Measurements from ENCODE around the gene PDP2. TPM values are rescaled to one million over a fixed set of nuclear protein-coding genes. Genes with fewer than 3 reads are reported as not detected.

The PDP2 gene
- total RNA-seq, 1 donor from 2014 or later: 25.0 TPM

GRCh38 chr16:66853261-66854139, 26.8 kb upstream of the PDP2 start:
- intact Hi-C loops (cut with micrococcal nuclease): no loop called here

DNA sequence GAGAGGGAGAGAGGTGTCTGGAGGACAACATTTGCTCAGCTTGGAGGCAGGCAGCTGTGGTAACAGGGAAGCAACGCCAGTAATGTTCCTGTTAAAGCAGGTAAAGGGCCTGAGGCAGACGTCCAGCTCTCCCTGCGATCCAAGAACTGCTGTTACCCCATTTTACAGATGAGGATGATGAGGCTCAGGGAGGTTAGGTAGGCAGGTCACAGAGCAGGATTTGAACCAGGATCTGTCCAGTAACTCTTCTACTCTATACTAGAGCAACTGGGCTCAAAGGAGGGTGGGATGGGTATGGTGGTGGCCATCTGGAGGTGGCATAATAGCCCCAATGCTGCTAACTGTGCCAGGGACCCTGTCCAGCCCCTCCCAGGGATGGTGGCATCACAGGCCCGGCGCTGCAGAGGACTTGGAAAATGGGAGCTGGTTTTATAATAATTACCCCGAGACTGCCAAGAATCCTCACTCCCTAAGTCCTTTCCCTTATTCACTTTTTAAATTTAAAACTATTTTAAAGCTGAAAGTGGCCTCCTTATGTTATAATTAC, 24.1 kb upstream of the PDP2 start:
- intact Hi-C loops (cut with micrococcal nuclease): no loop called here

DNA sequence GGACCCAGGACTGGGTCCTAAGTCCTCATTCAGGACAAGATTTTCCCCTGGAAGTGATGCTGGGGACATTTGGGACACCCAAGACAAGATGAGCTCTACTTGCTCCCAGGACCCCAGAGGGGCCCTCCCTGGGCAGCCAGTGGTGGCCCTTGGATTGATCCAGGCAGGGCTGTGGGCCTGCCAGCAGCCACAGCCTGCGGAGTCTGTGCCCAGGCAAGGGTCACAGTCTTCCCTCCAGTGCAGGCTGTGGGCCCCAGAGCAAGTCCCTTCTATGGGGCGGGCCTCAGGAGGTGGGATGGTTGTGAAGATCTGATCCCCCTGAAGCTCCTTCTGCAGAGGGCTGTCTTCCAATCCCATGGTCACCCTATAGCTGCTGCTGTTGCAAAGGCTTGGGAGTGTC, 23.5 kb upstream of the PDP2 start:
- intact Hi-C loops (cut with micrococcal nuclease): no loop called here

DNA sequence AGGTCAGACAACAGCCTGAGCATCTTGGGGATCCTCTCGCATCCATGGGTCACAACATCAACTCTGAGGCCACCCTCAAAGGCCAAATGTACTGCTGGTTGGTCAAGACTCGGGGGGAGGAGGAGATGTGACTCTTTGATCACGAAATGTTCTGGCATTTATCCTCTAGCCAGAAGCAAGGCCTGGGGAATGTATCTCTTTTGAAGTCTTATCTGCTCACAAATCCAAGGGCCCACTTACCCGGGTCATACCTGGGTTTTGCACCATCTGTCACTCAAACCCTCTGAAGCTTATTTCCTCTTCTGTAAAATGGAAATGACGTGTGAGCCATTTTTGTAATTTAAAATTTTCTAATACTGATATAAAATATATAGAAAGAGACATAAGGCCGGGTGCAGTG, 22.9 kb upstream of the PDP2 start:
- intact Hi-C loops (cut with micrococcal nuclease): no loop called here

DNA sequence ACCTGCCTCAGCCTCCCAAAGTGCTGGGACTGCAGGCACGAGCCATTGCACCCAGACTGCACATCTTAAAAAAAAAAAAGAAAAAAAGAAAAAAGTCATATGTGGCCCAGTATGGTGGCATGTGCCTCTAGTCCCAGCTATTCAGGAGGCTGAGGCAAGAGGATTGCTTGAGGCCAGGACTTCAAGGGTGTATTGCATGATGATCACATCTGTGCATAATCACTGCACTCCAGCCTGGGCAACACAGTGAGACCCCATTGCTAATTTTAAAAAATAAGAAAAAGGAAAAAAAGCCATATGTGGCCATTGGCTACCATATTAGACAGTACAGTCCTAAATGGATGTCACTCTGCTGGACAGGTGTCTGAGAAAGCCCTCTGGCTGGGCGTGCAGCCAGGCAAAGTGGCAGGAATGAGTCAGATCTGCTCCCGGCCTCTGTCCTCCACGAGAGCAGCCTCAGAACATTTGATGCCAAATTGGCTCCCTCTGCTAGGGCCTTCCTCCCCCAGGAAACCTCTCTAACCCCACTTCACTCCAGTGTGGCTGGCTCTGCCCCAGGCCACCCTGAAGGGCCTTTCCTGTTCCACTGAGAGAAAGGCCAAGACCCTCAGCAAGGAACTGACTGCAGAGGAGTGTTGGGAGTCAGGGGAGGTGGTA, 21.4 kb upstream of the PDP2 start:
- intact Hi-C loops (cut with micrococcal nuclease): no loop called here

DNA sequence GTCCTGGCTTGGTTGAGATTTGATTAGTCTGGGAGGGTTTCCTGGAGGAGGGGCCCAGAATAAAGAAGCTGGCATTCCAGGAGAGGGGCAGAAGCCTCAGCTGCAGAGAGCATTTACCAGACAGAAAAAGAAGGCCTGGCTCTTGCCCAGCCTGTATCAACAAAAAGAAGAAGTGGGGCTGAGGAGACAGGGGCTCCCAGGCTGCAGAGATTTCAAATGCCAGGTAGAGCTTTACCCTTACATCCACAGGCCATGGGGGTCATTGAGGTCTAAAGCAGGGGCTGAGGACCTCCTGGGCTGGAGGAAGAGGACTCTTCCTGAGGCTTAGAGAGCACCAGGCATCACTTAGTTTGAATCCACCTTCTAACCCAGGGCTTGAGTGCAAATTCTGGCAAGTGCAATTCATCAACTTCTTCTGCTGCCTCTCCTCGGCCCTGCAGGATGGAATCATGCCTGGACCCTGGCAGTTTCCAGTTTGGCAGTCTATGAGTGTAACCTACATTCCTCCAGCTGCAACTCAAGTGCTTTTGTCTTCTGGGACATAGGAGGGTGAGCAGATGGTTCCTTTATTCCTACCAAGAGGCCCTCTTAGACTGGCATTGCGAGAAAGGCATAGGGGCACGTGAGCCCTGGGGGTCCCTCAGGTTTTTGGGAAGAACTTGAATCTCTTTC, 20.8 kb upstream of the PDP2 start:
- intact Hi-C loops (cut with micrococcal nuclease): no loop called here

GRCh38 chr16:66862023-66862520, 18.2 kb upstream of the PDP2 start:
- intact Hi-C loops (cut with micrococcal nuclease): no loop called here

GRCh38 chr16:66863707-66864106, 16.6 kb upstream of the PDP2 start:
- intact Hi-C loops (cut with micrococcal nuclease): no loop called here

DNA sequence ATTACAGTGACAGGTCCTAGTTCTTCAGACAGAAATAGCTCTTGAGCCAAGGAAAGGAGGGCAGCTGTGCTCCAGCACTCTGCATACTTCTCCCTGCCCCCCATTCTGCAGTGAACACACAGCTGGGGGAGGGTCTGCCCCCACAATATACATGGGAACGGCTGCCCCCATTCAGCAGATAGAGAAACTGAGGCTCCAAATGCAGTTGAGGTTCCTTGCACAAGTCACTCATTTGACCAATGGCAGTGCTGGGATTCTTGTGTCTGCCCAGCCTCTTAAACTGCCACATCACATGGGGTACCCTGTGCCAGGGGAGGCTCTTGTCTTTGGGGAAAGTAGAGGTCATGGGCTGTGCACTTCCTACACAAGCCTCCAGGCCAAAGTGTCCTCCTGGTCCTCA, 10.9 kb upstream of the PDP2 start:
- intact Hi-C loops (cut with micrococcal nuclease): no loop called here

DNA sequence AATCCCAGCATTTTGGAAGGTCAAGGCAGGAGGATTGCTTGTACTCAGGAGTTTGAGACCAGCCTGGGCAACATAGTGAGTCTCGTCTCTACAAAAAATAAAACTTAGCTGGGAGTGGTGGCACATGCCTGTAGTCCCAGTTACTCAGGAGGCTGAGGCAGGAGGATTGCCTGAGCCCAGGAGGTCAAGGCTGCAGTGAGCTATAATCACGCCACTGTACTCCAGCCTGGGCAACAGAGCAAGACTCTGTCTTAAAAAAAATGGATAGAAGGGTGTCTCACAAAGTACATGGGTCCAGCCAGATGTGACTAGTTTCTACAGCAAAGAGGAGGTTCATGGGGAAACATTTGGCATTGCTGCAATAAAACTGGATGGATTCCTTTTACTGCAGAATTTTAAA, 9.0 kb upstream of the PDP2 start:
- intact Hi-C loops (cut with micrococcal nuclease): loop anchor here (5.0 kb wide), 1 partner anchor 349 kb away; no protein-coding TSS in a partner anchor

DNA sequence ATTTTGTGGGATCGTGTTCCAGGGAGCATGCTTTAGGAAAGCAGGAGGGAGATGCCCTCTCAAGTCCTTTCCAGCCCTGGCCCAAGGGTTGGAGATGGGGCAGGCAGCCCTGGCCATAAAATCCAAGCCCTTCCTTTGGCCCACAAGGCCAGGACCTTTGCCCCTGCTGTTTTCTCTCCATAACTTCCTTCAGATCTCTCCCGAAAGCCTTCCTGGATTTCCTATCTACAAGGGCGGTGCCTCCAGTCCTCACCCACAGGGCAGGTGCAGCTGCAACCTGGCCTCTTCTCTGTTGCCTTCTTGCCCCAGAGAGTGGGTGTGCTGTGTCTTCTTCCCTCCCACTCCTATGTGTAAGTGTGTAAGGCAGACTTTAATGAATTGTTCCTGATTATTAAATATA, 8.5 kb upstream of the PDP2 start:
- intact Hi-C loops (cut with micrococcal nuclease): loop anchor here (2.0 to 5.0 kb wide), 6 partner anchors 63 to 465 kb away; partner anchors contain the start of genes CES2, CIAO2B, CMTM3 and DYNC1LI2

- intact Hi-C loops (cut with micrococcal nuclease): loop anchor here (2.0 to 5.0 kb wide), 6 partner anchors 62 to 466 kb away; partner anchors contain the start of genes CES2, CIAO2B, CMTM3 and DYNC1LI2
These were observed 7.8 kb upstream of the PDP2 start for GRCh38 chr16:66872559-66872942.

DNA sequence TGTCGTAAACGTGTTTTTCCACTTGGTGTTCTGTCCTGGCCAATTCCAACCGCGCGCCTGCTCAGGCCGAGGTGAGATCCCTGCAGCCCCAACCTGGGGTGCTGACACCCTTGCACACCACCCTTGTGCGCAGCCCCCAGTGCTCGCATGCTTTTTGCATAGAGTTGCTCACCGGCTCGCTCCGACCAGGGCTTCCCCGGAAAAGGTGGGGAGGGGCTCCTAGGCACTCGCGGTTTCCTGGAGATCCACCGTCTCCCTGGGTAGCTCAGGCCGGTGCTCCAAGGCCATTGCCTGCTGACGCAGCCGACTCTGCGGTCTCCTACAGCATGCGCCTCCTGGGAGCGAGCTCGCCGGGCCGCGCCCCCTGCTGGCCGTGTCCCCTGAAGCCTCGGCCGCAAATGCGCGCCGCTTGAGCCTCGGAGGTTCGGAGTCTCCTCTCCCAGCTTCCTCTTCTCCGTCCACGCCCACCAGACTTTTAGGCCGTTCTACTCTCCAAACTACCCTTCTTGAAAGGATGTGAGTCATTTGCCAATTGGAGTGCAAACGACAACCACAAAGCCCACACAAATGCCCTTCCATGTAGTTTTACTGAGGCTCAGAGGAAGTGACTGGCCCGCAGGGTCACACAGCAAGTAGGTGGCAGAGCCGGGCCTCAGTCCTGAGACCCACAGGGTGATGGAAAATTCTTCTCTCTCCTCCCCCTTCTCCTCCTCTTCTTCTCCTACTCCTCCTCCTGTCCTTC, 7.2 kb upstream of the PDP2 start:
- intact Hi-C loops (cut with micrococcal nuclease): loop anchor here (1.0 to 5.0 kb wide), 7 partner anchors 43 to 466 kb away; partner anchors contain the start of genes CES2, CIAO2B, CMTM3 and DYNC1LI2

GRCh38 chr16:66873685-66874055, 6.6 kb upstream of the PDP2 start:
- intact Hi-C loops (cut with micrococcal nuclease): loop anchor here (1.0 to 5.0 kb wide), 7 partner anchors 43 to 467 kb away; partner anchors contain the start of genes CES2, CIAO2B, CMTM3 and DYNC1LI2

GRCh38 chr16:66874079-66874775, 6.1 kb upstream of the PDP2 start:
- intact Hi-C loops (cut with micrococcal nuclease): loop anchor here (5.0 kb wide), 1 partner anchor 352 kb away; no protein-coding TSS in a partner anchor

DNA sequence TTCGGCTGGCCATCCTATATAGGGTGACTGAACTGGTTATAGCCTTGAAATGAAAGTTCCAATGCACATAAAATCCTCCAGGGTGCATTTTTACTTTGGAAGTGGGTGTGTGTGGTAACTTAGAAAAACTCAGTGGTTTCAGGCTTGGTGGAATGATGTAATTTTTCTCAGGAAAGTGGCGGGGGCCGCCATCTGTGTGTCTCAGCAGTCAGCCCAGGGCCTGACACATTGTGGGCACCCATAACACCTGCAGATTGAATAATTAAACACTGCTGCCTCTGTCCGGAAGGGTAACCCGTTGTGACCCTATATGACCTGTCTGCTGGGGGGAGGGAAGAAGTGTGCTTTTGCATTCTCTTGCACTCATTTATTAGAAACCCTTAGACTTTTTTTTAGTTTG, 2.2 kb upstream of the PDP2 start:
- intact Hi-C loops (cut with micrococcal nuclease): no loop called here

- intact Hi-C loops (cut with micrococcal nuclease): no loop called here
These were observed 701 bp downstream of the PDP2 start for GRCh38 chr16:66881014-66881417.

GRCh38 chr16:66881560-66881959, 1.2 kb downstream of the PDP2 start:
- intact Hi-C loops (cut with micrococcal nuclease): no loop called here

- intact Hi-C loops (cut with micrococcal nuclease): no loop called here
These were observed 1.7 kb downstream of the PDP2 start for GRCh38 chr16:66881964-66882508.

DNA sequence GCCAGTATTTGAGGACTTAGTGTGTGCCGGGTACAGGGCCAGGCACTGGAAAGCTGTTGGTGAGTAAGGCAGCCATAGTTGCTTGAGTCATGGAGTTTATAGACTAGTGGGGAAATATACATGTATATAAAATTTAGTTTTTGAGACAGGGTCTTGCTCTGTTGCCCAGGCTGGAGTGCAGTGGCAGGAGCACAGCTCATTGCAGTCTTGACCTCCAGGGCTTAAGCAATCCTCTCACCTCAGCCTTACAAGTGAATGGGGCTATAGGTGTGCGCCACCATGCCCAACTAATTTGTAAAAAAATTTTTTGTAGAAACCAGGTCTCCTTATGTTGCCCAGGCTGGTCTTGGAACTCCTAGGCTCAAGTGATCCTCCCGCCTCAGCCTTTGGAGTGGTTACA, 2.4 kb downstream of the PDP2 start:
- intact Hi-C loops (cut with micrococcal nuclease): no loop called here

All from T-helper 2 cell treated with Interferon-gamma antibody and Interleukin-4, amounts not matched to agents 100 ng/mL and 5 ng/mL, for 36 hours (primary cell).